GM19324 (cell line): Measurements from ENCODE around the gene OR10H1.
A peak's percentile ranks its signal among the peaks of the same experiment; 100 is the strongest.
"Not testable (repeated sequence)": the region's sequence is repeated elsewhere in the genome, so short reads cannot be mapped to it uniquely, and the experiment has no call there.

Source experiments
- ATAC-seq: cut with Tn5 transposase; IDR thresholded peaks from one replicate; pipeline ENCODE4 v1.9.1; 2021; ENCODE audit warnings: mild to moderate bottlenecking, moderate library complexity; ENCODE audit not compliant: unreplicated experiment, low FRiP score

OR10H1 gene, protein sequence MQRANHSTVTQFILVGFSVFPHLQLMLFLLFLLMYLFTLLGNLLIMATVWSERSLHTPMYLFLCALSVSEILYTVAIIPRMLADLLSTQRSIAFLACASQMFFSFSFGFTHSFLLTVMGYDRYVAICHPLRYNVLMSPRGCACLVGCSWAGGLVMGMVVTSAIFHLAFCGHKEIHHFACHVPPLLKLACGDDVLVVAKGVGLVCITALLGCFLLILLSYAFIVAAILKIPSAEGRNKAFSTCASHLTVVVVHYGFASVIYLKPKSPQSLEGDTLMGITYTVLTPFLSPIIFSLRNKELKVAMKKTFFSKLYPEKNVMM

DNA sequence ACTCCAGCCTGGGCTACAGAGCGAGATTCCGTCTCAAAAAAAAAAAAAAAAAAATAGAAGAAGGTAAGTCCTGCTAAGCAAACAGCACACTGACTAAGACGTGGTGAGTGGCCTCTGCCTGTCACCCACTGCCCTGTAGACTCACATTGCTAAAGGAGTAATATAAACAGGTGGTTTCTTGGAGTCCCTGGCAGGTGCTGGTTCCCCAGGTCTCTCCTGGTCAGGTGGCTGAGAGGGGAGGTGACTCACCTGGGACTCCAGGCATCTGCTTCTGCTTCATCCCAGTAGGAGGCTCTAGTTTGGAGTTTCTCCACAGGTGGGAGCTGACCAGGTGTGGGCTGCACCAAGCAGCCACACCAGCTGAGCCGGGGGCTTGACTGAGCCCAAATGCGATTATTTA lies at the start of gene OR10H1:
Gene OR10H1 (minus strand): TSS at position 359 of the 400 bp plus-strand sequence. CDS start 7,627 bp downstream, outside the sequence.
- no peak for ATAC-seq

DNA sequence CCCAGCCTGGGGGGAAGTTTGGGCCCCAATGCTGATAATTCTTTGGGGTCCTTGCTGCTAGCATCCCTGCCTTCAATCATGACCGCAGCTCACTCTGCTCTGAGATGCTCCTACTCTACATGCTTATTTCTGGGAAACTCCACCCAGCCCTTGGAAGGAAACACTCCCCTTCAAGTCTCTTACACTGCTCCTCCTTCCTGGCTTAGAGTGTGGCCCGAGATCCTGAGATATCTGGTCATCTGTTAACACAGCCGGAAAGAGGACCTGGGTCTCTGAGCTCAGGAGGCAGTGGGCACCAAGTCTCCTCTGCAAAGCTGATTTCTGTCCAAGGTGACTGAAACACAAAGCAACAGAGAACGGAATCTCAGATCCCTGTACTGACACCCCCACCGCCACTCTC lies 49.4 kb upstream of the OR10H1 start:
- no peak for ATAC-seq

DNA sequence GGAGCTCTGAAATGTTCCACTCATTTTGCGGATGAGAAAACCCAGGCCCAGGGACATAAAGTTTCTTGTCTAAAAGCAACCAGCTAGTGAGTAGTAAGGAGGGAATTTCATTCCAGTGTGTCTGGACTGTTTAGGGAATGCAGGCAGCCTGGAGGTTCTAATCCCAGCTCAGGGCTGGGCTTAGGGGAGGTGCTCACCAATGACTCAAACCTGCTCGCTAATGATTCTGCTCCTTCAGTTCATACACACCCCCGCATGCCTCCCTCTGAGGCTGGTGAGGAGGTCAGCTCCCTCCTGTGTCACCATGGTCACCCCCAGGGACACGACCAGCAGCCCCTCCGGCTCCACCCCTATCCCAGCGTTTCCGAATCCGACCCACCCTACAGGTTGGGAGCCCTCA lies 47.8 kb upstream of the OR10H1 start:
- no peak for ATAC-seq

DNA sequence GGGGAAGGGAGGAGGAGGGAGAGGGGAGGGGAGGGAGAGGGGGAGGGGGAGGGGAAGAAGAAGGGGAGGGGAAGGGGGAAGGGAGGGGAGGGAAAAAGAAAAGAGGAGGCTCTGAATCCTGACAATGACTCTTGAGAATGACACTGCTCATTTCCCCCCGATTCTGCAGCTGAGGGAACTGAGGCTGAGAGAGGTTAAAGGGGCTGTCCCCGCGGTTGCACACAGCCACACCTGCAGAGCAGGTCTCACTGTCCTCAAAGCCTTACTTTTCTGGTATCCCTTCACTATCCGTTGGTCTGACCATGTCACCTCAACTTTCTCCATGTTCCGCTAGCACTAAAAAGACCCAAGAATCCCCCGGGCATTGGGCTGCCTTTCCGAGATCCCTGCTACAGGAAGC lies 47.0 kb upstream of the OR10H1 start:
- no peak for ATAC-seq

DNA sequence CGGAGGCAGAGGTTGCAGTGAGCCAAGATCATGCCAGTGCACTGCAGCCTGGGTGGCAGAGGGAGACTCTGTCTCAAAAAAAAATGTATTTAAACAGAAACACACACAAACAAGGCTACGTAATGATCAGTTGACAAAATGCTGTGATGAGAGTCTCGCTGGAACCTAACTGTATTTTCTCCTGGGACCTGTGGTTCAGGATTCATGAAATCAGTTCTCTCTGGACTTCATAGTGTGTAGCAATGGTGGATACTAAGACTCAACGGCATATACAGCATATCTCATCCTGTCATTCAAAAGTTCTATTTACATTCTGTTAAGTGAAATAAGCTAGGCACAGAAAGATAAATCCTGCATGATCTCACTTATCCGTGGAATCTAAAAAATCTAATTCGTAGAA lies 45.1 kb upstream of the OR10H1 start:
- ATAC-seq: no peak

DNA sequence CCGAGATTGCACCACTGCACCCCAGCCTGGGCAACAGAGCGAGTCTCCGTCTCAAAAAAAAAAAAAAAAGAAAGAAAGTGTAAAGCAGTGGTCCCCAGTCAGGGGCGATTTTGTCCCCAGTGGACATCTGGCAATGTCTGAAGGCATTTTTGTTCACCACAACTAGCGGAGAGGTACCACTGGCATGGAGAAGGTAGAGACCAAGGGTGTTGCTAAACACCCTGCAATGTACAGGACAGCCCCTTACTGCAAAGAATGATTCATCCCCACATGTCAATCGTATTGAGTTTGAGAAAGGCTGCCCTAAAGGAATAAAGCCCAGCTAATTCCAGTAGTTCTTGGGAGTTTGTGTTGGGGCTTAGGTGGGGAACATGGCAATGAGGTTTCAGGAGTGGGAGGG lies 43.7 kb upstream of the OR10H1 start:
- ATAC-seq: no peak

DNA sequence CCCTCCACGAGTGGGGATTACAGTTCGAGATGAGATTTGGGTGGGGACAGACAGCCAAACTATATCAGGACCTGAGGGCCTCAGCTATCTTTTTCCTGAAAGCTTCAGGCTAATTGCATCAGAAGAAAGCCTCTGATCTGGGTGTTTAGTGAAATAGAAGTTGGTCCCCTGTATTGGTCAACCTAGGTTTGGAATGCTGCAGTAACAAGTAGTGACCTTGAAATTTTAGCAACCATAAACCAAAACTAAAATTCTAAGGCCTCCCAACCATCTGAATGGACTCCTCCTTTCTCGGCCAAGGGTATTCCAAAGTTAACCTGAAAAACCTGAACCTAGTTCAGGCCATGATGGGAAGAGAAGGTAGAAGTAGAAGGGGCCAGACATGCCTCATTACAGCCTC lies 34.9 kb upstream of the OR10H1 start:
- no peak for ATAC-seq

DNA sequence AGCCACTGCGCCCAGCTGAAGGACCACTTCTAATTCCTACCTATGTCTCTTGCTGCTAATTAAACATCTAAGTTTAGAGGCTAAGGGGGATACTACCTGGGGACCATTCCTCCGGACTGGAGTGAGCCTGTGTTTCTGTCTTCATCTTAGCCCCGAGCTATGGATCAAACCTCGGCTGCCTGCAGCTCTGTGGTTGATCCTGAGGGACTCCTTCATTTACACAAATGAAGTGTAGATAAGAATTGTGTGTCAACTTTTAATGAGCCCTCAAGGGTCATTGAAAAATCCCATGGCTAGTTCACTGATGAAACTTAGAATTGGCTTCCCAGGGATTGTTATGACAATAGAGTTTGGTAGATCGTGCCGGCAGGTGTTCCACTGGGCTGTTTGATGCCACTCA lies 31.5 kb upstream of the OR10H1 start:
- no peak for ATAC-seq

DNA sequence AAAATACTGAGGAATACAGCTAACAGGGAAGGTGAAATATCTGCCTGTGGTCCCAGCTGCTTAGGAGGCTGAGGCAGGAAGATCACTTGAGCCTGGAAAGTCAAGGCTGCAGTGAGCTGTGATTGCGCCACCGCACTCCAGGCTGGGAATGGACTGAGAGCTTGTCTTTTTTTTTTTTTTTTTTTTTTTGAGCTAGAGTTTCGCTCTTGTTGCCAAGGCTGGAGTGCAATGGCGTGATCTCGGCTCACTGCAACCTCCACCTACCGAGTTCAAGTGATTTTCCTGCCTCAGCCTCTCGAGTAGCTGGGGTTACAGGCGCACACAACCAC lies 28.4 kb upstream of the OR10H1 start:
- ATAC-seq: not testable (repeated sequence)

DNA sequence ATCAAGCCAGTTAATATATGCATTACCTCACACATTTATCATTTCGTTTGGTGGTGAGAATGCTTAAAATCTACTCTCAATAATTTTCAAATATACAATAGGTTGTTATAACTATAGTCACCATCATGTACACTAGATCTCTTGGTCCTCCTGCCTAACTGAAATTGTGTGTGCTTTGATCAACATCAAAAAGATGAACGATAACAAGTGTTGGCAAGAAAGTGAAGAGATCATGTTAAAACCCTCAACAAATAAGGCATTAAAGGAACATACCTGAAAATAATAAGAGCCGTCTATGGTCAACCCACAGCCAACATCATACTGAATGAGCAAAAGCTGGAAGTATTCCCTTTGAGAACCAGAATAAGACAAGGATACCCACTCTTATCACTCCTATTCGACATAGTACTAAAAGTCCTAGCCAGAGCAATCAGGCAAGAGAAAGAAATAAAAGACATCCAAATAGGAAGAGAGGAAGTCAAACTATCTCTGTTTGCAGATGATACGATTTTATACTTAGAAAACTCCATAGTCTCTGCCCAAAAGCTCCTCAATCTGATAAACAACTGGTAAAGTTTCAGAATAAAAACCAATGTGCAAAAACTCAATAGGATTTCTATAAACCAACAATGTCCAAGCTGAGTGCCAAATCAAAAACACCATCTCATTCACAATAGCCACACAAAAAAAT lies 27.9 kb upstream of the OR10H1 start:
- no peak for ATAC-seq

DNA sequence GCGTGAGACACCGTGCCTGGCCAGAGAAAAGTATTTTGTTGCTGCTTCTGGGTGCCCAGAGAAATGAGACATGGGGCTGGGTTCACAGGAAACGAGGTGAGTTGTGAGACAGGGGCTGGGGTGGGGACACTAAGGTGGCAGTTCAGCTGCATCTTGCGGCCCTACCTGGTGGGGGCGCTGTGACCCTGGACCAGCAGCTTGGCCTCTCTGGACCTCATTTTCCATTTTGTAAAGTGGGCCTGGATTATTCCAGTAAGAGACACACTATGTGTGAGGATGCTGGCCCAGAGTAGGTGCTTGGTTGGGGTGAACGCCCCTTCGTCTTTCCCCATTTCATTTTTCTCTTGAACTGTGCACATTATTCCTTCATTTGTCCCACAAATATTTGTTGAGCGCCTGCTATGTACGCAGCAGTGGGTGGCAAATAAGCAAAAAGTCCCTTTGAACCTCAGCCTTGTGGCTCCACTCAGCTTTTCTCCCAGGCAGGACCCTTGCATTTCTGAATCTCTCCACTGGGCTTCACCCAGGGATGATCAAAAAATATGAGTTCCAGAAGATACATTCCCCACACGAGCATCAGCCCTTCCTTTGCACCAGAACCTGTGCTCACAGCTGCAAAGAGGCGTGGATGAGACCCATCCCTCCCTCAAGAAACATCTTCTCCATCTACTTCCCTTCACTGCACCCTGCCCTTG lies 26.6 kb upstream of the OR10H1 start:
- no peak for ATAC-seq

DNA sequence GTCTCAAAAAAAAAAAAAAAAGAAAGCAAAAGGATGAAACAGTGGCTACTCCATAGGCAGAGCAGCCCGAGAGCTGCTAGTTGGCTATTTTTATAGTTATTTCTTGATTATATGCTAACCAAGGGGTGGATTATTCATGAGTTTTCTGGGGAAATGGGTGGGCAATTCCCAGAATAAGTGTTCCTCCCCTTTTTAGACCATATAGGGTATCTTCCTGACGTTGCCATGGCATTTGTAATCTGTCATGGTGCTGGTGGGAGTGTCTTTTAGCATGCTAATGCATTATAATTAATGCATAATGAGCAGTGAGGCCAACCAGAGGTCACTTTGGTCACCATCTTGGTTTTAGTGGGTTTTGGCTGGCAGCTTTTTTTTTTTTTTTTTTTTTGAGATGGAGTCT lies 25.4 kb upstream of the OR10H1 start:
- ATAC-seq: no peak

DNA sequence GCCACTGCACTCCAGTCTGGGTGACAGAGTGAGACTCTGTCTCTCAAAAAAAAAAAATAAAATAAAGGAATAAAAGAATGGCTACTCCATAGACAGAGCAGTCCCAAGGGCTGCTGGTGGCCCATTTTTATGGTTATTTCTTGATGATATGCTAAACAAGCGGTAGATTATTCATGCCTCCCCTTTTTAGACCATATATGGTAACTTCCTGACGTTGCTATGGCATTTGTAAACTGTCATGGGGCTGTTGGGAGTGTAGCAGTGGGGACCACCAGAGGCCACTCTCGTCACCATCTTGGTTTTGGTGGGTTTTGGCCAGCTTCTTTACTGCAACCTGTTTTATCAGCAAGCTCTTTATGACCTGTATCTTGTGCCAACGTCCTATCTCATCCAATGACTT lies 24.4 kb upstream of the OR10H1 start:
- ATAC-seq: not testable (repeated sequence)

DNA sequence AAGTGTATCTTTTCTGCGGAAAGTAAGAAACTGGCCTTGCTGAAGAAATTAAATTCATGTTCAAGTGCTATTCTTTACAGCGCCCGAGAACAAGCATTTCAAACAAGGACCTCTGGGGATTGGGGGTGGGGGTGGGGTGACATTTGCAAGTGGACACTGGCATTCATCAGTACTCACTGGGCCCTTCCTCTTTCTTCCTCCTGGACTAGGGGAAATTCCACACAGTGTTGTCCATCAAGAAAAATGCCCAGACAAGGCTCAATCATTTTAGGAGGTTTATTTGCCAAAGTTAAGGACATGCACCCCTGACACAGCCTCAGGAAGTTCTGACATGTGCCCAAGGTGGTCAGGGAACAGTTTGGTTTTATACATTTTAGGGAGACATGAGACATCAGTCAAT lies 22.9 kb upstream of the OR10H1 start:
- no peak for ATAC-seq

DNA sequence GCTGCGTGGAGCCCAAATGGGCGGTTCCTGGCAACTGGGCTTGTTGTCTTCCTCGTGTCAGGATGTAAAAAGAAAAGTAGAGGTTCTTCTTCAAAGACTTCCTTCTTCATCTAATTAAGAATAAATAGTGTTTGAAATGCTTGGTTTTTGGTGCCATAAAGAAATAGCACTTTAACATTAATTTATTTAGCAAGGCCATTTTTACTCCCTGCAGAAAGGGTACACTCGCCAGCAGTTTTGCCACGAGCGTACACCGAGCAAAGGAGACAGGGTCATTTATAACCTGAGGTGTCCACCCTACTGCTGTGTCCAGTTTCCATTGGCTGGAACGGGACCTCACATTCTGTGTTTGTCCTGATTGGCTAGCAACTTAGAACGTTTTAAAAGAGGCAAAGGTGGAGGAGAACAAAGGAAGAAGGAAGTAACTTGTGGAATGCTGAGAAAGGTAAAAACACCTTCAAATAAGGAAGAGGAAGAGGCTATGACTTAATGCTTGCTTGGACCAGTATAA lies 21.8 kb upstream of the OR10H1 start:
- ATAC-seq: peak; percentile 11

DNA sequence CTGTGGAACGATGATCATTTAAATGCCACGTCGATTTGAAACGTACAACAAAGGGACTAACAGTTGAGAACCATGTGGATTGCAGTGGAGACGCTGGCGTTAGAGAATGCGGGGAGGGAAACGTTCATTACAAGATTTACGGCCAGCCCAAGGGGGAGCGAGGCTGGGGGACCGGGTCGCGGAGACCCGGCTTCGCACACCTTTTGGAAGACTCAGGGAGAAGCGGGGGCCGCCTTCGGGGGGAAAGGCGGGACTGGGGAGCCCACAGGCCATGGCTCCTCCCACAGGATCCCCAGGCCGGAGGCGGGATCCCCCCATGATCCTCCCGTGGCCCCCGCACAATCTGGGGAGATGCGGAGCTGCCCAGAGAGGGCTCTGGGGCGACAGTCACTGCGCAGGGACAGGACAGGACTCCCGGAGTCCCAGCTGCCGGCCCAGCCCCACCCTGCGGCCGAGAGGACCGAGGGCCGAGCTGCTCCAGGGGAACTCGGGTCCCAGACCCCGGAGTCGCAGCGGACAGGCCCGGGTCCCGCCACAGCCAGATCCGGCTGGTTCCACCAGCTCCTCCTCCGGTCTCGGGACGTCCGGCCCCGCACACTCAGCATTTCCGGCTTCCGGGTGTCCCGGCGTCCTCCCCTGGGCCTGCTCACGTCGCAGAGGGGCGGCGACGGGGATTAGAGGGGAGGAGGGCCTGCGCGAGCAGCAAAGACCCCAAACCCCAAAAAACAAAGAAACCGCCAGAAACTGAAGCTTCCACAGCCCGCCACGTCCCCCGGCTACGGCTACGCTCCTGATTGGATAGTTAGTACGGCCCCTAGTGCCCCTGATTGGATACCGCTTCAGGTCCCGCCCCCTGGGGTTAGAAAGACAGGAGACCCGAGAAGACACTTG lies 21.1 kb upstream of the OR10H1 start:
- peak; percentile 93 for ATAC-seq

DNA sequence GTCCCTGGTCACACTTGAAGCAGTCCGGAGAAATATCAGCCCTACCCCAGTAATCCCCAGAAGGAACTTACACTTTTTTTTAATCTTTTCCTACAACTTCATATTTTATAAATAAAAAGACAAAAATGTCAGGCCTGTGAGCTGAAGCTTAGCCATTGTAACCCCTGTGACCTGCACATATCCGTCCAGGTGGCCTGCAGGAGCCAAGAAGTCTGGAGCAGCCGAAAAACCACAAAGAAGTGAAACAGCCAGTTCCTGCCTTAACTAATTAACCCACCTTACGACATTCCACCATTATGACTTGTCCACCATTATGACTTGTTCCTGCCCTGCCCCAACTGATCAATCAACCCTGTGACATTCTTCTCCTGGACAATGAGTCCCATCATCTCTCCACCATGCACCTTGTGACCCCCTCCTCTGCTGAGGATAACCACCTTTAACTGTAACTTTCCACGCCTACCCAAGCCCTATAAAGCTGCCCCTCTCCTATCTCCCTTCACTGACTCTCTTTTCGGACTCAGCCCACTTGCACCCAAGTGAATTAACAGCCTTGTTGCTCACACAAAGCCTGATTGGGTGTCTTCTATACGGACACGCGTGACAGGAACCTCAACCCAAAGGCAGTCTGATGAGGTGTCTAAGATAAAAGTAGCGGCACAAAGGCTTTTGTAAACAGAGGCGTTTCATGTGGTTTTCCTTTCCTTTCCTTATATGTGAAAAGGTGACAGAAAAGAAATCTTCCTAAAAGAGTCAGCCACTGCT lies 20.3 kb upstream of the OR10H1 start:
- ATAC-seq: not testable (repeated sequence)

DNA sequence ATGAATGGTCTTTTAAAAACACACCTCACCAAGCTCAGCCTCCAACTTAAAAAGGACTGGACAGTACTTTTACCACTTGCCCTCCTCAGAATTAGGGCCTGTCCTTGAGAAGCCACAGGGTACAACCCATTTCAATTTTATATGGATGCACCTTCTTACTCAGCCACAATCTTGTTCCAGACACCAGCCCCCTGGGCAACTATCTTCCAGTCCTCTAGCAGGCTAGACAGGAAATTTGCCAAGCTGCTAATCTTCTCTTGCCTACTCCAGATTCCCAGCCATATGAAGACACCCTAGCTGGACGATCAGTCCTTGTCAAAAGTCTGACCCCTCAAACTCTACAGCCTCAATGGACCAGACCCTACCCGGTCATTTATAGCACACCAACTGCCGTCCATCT lies 18.8 kb upstream of the OR10H1 start:
- ATAC-seq: not testable (repeated sequence)

DNA sequence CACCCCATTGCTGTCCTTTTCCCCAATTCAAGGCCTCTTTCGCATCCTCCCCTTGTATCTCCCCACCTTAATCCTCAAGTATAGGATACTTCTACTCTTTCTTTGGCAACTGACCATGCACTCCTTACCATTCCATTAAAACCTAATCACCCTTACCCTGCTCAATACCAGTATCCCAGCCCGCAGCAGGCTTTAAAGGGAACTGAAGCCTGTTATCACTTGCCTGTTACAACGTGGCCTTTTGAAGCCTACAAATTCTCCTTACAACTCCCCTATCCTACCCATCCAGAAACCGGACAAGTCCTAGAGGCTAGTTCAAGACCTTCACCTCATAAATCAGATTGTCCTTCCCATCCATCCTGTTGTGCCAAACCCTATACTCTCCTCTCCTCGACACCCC lies 16.2 kb upstream of the OR10H1 start:
- no peak for ATAC-seq

DNA sequence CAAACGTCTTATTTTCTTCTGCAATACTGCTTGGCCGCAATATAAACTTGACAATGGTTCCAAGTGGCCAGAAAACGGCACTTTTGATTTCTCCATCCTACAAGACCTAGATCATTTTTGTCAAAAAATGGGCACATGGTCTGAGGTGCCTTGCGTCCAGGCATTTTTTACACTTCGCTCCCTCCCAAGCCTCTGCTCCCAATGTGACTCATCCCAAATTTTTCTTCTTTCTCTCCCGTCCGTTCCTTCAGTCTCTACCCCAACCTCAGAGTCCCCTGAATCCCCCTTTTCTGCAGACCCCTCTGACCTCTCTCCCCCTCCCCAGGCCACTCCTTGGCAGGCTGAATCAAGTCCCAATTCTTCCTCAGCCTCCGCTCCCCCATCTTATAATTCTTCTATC lies 14.3 kb upstream of the OR10H1 start:
- ATAC-seq: no peak
